K562 (cell line): ENCODE data around the gene SPPL3.

ENCODE experiments used
- FOSL1 ChIP-seq: fragments of 200-800 bp; sonication (Bioruptor generic); conservative IDR thresholded peaks from 2 replicates; pipeline ENCODE4 v1.6.1; 2016; ENCODE audit warnings: missing genetic modification characterization, missing compliant biosample characterization
- MECOM ChIP-seq: fragments of 250-450 bp; sonication (Bioruptor Pico); IDR thresholded peaks from 2 replicates; pipeline ENCODE4 v1.8.0; 2022; ENCODE audit warnings: inconsistent platforms
- MLLT1 ChIP-seq, 2 experiments: fragments of 450-650 bp; IDR thresholded peaks; 2 replicates each; pipeline ENCODE4 v1.6.1; 2016
- POLR2A ChIP-seq: fragments of 450-650 bp; conservative IDR thresholded peaks from 2 replicates; pipeline ENCODE4 v1.6.1; 2016
- POLR2AphosphoS5 ChIP-seq: IDR thresholded peaks from 2 replicates; pipeline ENCODE4 v1.6.1; 2011; ENCODE audit warnings: mild to moderate bottlenecking, low read depth, low read length, moderate library complexity; ENCODE audit not compliant: control insufficient read depth, insufficient read depth
- RAD21 ChIP-seq, 2 experiments: fragments of 250-450 bp in 1 of 2; fragments of 450-650 bp in 1 of 2; sonication (Bioruptor Pico) in 1 of 2; formaldehyde crosslinking in 1 of 2; IDR thresholded peaks in 1 of 2; conservative IDR thresholded peaks in 1 of 2; 2 replicates each; pipeline versions ENCODE4 v1.4.0 to v1.8.0; 2020 to 2022; ENCODE audit warnings: mild to moderate bottlenecking in 2 of 2, moderate library complexity in 1 of 2
- RNF219 ChIP-seq: fragments of 250-450 bp; sonication (Bioruptor Pico); IDR thresholded peaks from 2 replicates; pipeline ENCODE4 v1.5.0; 2022; ENCODE audit warnings: mild to moderate bottlenecking
- ZBTB33 ChIP-seq: sonication (generic); formaldehyde crosslinking; IDR thresholded peaks from 2 replicates; pipeline ENCODE4 v1.8.1; 2023; ENCODE audit warnings: mild to moderate bottlenecking, missing genetic modification reagents
- ZFP30 ChIP-seq: fragments of 250-450 bp; sonication (Bioruptor Pico); IDR thresholded peaks from 2 replicates; pipeline ENCODE4 v1.8.0; 2022; ENCODE audit warnings: moderate library complexity, mild to moderate bottlenecking, inconsistent platforms, borderline replicate concordance
- ZNF282 ChIP-seq: sonication (generic); formaldehyde crosslinking; IDR thresholded peaks from 2 replicates; pipeline ENCODE4 v1.8.1; 2023; ENCODE audit warnings: missing genetic modification reagents
- ZNF444 ChIP-seq: fragments of 250-450 bp; sonication (Bioruptor Pico); IDR thresholded peaks from 2 replicates; pipeline ENCODE4 v1.4.0; 2020; ENCODE audit warnings: mild to moderate bottlenecking, moderate library complexity
- ZNF75A ChIP-seq: fragments of 450-650 bp; formaldehyde crosslinking; IDR thresholded peaks from 2 replicates; pipeline ENCODE4 v1.4.0; 2020; ENCODE audit warnings: mild to moderate bottlenecking

- TF ChIP-seq RAD21 (CRISPR knock-in tag; conservative IDR thresholded peaks at IDR 0.05 in 1 of 2, IDR thresholded peaks at IDR 0.05 in 1 of 2), result no peak
- no peak for TF ChIP-seq ZFP30 (CRISPR knock-in tag)
- no peak for TF ChIP-seq ZNF444 (CRISPR knock-in tag)
- no peak for TF ChIP-seq ZNF282 (CRISPR knock-in tag)
- TF ChIP-seq POLR2AphosphoS5, result no peak
- no peak for TF ChIP-seq ZBTB33
- no peak for TF ChIP-seq ZNF75A (CRISPR knock-in tag)
- TF ChIP-seq FOSL1 (tag), result no peak
- no peak for TF ChIP-seq RNF219
- TF ChIP-seq MLLT1 (IDR thresholded peaks at IDR 0.05), result no peak
- no peak for TF ChIP-seq MECOM (CRISPR knock-in tag)
- no peak for TF ChIP-seq POLR2A
Measured at GRCh38 chr12:120895532-120895931, 8.6 kb downstream of the SPPL3 start.
